Measurements from ENCODE around the gene CBLB. TPM values are rescaled to one million over a fixed set of nuclear protein-coding genes. Genes with fewer than 3 reads are reported as not detected.

CBLB gene
- total RNA-seq, 1 donor from 2014 or later, result 45.9 TPM

DNA sequence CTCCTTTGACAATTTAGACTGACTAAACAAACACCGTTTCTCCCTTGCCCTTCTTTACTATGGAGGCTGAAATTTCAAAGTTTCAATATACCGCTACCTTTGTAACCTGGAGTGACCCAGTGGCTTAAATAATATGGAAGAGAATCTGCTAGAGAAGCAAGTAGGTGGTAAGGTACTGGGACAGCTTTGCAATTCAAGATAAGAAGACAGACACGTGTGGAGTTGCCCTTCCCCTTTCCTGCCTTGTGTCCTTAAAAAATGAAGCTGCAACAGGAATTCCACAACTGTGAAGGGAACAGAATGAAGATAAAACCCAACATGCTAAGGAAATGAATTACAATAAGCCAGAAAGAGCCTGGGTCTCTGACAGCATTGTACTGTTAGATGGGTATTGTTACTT is 26.4 kb downstream of the CBLB start:
- H3K27ac ChIP-seq (ENCODE audit: low read depth, low read length), result no peak overlapping the region
- no peak for TF ChIP-seq EZH2 (IDR thresholded peaks at IDR 0.05; ENCODE audit: insufficient read depth, low read length)
- TF ChIP-seq, protein P1, sequence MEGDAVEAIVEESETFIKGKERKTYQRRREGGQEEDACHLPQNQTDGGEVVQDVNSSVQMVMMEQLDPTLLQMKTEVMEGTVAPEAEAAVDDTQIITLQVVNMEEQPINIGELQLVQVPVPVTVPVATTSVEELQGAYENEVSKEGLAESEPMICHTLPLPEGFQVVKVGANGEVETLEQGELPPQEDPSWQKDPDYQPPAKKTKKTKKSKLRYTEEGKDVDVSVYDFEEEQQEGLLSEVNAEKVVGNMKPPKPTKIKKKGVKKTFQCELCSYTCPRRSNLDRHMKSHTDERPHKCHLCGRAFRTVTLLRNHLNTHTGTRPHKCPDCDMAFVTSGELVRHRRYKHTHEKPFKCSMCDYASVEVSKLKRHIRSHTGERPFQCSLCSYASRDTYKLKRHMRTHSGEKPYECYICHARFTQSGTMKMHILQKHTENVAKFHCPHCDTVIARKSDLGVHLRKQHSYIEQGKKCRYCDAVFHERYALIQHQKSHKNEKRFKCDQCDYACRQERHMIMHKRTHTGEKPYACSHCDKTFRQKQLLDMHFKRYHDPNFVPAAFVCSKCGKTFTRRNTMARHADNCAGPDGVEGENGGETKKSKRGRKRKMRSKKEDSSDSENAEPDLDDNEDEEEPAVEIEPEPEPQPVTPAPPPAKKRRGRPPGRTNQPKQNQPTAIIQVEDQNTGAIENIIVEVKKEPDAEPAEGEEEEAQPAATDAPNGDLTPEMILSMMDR (IDR thresholded peaks at IDR 0.05; ENCODE audit: insufficient read depth, low read depth, low read length), result no peak
- peaks cover 3% of the 10 kb centered on the region for H4K20me1 ChIP-seq (ENCODE audit: insufficient read depth, low read length)
- Mint-ChIP-seq H3K4me1 (ENCODE audit: low read depth, unreplicated experiment) (peaks cover 31% of the 10 kb centered on the region), H3K4me3 (ENCODE audit: unreplicated experiment) (no peak overlapping the region), H3K27me3 (ENCODE audit: low read depth, unreplicated experiment) (no peaks in the 10 kb centered on the region), H3K9me3 (ENCODE audit: unreplicated experiment) (no peaks in the 10 kb centered on the region), H3K36me3 (ENCODE audit: low read depth, unreplicated experiment) (peaks cover 6% of the 10 kb centered on the region), H3K27ac (ENCODE audit: unreplicated experiment) (peak overlapping the region; percentile 42)
- FAIRE-seq (no peak), DNase-seq (ENCODE audit: low read depth) (no peak)
- no peak overlapping the region for H3K9ac ChIP-seq (ENCODE audit: low read length)
- H2AFZ ChIP-seq (ENCODE audit: low read depth, low read length), result no peak overlapping the region
- H3K27me3 ChIP-seq (ENCODE audit: insufficient read depth, low read length), result no peaks in the 10 kb centered on the region
- H3K4me2 ChIP-seq (ENCODE audit: low read length), result no peak overlapping the region
- no peak overlapping the region for H3K4me3 ChIP-seq (ENCODE audit: insufficient read depth, low read depth, low read length)
- no peaks in the 10 kb centered on the region for H3K9me3 ChIP-seq (ENCODE audit: insufficient read depth, low read depth, low read length)
- H3K36me3 ChIP-seq (ENCODE audit: insufficient read depth, low read length), result peaks cover 17% of the 10 kb centered on the region
- H3K79me2 ChIP-seq (ENCODE audit: insufficient read depth, low read length), result peaks cover 42% of the 10 kb centered on the region
- H3K4me1 ChIP-seq (ENCODE audit: insufficient read depth, low read length), result peaks cover 8% of the 10 kb centered on the region

DNA sequence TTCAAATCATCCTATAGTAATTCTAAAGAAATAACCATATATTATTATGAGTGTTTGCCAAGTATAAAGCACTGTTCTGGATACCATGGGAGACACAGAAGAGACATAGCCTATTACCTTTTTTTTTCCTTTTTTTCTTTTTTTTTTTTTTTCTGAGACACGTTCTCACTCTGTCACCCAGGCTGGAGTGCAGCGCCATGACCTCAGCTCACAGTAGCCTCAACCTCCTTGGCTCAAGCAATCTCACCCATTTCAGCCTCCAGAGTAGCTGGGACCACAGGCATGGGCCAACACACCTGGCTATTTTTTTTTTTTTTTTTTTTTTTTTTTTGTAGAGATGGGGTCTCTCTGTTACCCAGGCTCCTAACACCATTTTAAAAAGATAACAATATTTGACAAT is 30.9 kb downstream of the CBLB start:
- DNase-seq (ENCODE audit: low read depth) (no peak), FAIRE-seq (no peak)
- H3K9me3 ChIP-seq (ENCODE audit: insufficient read depth, low read depth, low read length), result no peaks in the 10 kb centered on the region
- Mint-ChIP-seq H3K4me3 (ENCODE audit: unreplicated experiment) (no peak overlapping the region), H3K36me3 (ENCODE audit: low read depth, unreplicated experiment) (peaks cover 8% of the 10 kb centered on the region), H3K9me3 (ENCODE audit: unreplicated experiment) (no peaks in the 10 kb centered on the region), H3K27ac (ENCODE audit: unreplicated experiment) (no peak overlapping the region), H3K4me1 (ENCODE audit: low read depth, unreplicated experiment) (peaks cover 35% of the 10 kb centered on the region), H3K27me3 (ENCODE audit: low read depth, unreplicated experiment) (no peaks in the 10 kb centered on the region)
- H3K79me2 ChIP-seq (ENCODE audit: insufficient read depth, low read length), result peaks cover 32% of the 10 kb centered on the region
- H3K36me3 ChIP-seq (ENCODE audit: insufficient read depth, low read length), result peaks cover 12% of the 10 kb centered on the region
- H3K4me1 ChIP-seq (ENCODE audit: insufficient read depth, low read length), result peaks cover 25% of the 10 kb centered on the region
- H3K27me3 ChIP-seq (ENCODE audit: insufficient read depth, low read length), result no peaks in the 10 kb centered on the region
- H2AFZ ChIP-seq (ENCODE audit: low read depth, low read length), result no peak overlapping the region
- TF ChIP-seq, protein P1 (IDR thresholded peaks at IDR 0.05; ENCODE audit: insufficient read depth, low read depth, low read length), result no peak
- TF ChIP-seq EZH2 (IDR thresholded peaks at IDR 0.05; ENCODE audit: insufficient read depth, low read length), result no peak
- no peaks in the 10 kb centered on the region for H4K20me1 ChIP-seq (ENCODE audit: insufficient read depth, low read length)
- no peak overlapping the region for H3K4me2 ChIP-seq (ENCODE audit: low read length)
- H3K9ac ChIP-seq (ENCODE audit: low read length), result no peak overlapping the region
- H3K4me3 ChIP-seq (ENCODE audit: insufficient read depth, low read depth, low read length), result no peak overlapping the region
- H3K27ac ChIP-seq (ENCODE audit: low read depth, low read length), result no peak overlapping the region

DNA sequence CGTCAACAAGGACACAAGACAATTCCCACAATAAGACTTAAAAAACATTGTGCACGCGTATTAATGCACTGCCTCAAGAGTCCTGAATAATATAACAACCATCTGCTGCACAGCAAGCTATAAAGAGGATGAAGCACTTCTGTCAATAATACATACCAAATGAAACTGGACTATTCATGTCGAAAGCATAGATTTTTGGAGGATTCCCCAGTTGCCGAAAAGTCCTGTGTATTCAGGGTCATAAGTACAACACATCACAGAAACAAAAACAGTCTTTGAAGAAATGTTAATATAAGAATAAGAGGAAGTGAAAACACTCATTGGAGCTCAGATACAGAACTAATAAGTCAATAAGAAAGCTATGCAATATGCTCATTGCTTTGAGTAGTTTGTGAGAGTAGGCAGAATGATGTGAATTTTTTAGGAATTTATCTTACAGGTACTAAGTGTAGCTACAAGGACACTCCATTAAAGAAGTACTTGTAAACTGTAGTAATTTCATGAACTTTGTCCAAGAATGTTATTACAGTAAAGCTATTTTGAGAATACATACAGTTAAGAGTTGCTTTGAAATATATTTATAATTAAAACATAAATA is 31.6 kb downstream of the CBLB start:
- peaks cover 8% of the 10 kb centered on the region for H3K36me3 Mint-ChIP-seq (ENCODE audit: low read depth, unreplicated experiment)
- no peaks in the 10 kb centered on the region for H4K20me1 ChIP-seq (ENCODE audit: insufficient read depth, low read length)
- no peak overlapping the region for H3K4me3 Mint-ChIP-seq (ENCODE audit: unreplicated experiment)
- H3K27me3 Mint-ChIP-seq (ENCODE audit: low read depth, unreplicated experiment), result no peaks in the 10 kb centered on the region
- H3K27me3 ChIP-seq (ENCODE audit: insufficient read depth, low read length), result no peaks in the 10 kb centered on the region
- H3K36me3 ChIP-seq (ENCODE audit: insufficient read depth, low read length), result peaks cover 12% of the 10 kb centered on the region
- H3K79me2 ChIP-seq (ENCODE audit: insufficient read depth, low read length), result peaks cover 32% of the 10 kb centered on the region
- peaks cover 25% of the 10 kb centered on the region for H3K4me1 ChIP-seq (ENCODE audit: insufficient read depth, low read length)
- peaks cover 31% of the 10 kb centered on the region for H3K4me1 Mint-ChIP-seq (ENCODE audit: low read depth, unreplicated experiment)
- peak; percentile 34 for FAIRE-seq
- peak overlapping the region; percentile 51 for H3K27ac ChIP-seq (ENCODE audit: low read depth, low read length)
- peak overlapping the region; percentile 79 for H3K27ac Mint-ChIP-seq (ENCODE audit: unreplicated experiment)
- no peak overlapping the region for H3K4me3 ChIP-seq (ENCODE audit: insufficient read depth, low read depth, low read length)
- no peaks in the 10 kb centered on the region for H3K9me3 ChIP-seq (ENCODE audit: insufficient read depth, low read depth, low read length)
- no peak for DNase-seq (ENCODE audit: low read depth)
- TF ChIP-seq EZH2 (IDR thresholded peaks at IDR 0.05; ENCODE audit: insufficient read depth, low read length), result no peak
- TF ChIP-seq, protein P1 (IDR thresholded peaks at IDR 0.05; ENCODE audit: insufficient read depth, low read depth, low read length), result no peak
- no peak overlapping the region for H2AFZ ChIP-seq (ENCODE audit: low read depth, low read length)
- H3K4me2 ChIP-seq (ENCODE audit: low read length), result peak overlapping the region; percentile 70
- H3K9me3 Mint-ChIP-seq (ENCODE audit: unreplicated experiment), result no peaks in the 10 kb centered on the region
- H3K9ac ChIP-seq (ENCODE audit: low read length), result peak overlapping the region; percentile 51

Measured in astrocyte (in vitro differentiated cells and primary cell).